ENCODE results near the gene SEMA5A.

DNA sequence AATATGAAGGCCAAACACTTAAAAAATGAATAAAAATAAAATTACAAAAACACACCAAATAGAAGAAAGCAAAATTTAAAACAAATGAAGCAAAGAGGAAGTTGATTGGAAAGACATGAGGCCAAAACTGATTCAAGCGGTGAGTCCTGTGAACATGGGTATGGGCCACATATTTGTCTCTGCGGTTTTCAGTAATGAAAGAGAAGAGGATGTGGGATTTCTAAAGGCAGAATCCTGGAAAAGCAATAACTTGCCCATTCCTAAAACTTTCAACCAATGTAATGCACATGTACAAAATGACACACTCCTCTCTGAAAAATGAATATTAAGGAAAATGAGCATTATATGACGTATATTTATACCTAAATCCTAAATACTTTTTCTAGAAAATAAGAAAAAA lies 263.7 kb downstream of the SEMA5A start:
- TF ChIP-seq EZH2 (IDR thresholded peaks at IDR 0.05; ENCODE audit: borderline replicate concordance, insufficient read depth, low read length, poor library complexity, severe bottlenecking) (no peak), POLR2AphosphoS5 (IDR thresholded peaks at IDR 0.05) (no peak), MXI1 (conservative IDR thresholded peaks at IDR 0.05; ENCODE audit: poor library complexity, severe bottlenecking) (no peak), TAF1 (IDR thresholded peaks at IDR 0.05; ENCODE audit: low read depth) (no peak)
- TF ChIP-seq, protein P1, sequence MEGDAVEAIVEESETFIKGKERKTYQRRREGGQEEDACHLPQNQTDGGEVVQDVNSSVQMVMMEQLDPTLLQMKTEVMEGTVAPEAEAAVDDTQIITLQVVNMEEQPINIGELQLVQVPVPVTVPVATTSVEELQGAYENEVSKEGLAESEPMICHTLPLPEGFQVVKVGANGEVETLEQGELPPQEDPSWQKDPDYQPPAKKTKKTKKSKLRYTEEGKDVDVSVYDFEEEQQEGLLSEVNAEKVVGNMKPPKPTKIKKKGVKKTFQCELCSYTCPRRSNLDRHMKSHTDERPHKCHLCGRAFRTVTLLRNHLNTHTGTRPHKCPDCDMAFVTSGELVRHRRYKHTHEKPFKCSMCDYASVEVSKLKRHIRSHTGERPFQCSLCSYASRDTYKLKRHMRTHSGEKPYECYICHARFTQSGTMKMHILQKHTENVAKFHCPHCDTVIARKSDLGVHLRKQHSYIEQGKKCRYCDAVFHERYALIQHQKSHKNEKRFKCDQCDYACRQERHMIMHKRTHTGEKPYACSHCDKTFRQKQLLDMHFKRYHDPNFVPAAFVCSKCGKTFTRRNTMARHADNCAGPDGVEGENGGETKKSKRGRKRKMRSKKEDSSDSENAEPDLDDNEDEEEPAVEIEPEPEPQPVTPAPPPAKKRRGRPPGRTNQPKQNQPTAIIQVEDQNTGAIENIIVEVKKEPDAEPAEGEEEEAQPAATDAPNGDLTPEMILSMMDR (IDR thresholded peaks at IDR 0.05; ENCODE audit: poor library complexity, severe bottlenecking): no peak
